RWPE2 (cell line): ENCODE data around the gene VCAM1.

Source experiments
- ATAC-seq: fragments of 200-7000 bp; cut with Tn5 transposase; 3 replicates; pipeline ENCODE4 v1.9.1; 2021; ENCODE audit warnings: low read depth
- DNase-seq: peaks from one replicate; pipeline ENCODE4 v3.0.0-alpha.2; 2020; ENCODE audit warnings: low spot score
- H3K27ac ChIP-seq: fragments of 450-650 bp; 2 replicates; pipeline ENCODE4 v1.5.1; 2017; ENCODE audit warnings: mild to moderate bottlenecking; ENCODE audit not compliant: poor library complexity, severe bottlenecking
- H3K27me3 ChIP-seq: fragments of 250-450 bp; sonication (Bioruptor Pico); 2 replicates; pipeline ENCODE4 v1.5.1; 2021; ENCODE audit warnings: mild to moderate bottlenecking, moderate library complexity; ENCODE audit not compliant: insufficient read depth, poor library complexity, severe bottlenecking
- H3K36me3 ChIP-seq: fragments of 250-450 bp; sonication (Bioruptor Pico); 2 replicates; pipeline ENCODE4 v1.5.1; 2020; ENCODE audit warnings: low read depth, mild to moderate bottlenecking, moderate library complexity
- H3K4me1 ChIP-seq: fragments of 250-450 bp; sonication (Bioruptor Pico); 2 replicates; pipeline ENCODE4 v1.5.1; 2021; ENCODE audit warnings: mild to moderate bottlenecking, moderate library complexity; ENCODE audit not compliant: insufficient read depth, poor library complexity, severe bottlenecking
- H3K4me3 ChIP-seq: fragments of 250-450 bp; sonication (Bioruptor Pico); 2 replicates; pipeline ENCODE4 v1.5.1; 2021; ENCODE audit warnings: mild to moderate bottlenecking, moderate library complexity; ENCODE audit not compliant: severe bottlenecking
- H3K9me3 ChIP-seq: fragments of 250-450 bp; sonication (Bioruptor Pico); 2 replicates; pipeline ENCODE4 v1.5.1; 2021; ENCODE audit warnings: mild to moderate bottlenecking, moderate library complexity; ENCODE audit not compliant: severe bottlenecking
- TF ChIP-seq, protein P1 (sequence below): fragments of 450-650 bp; IDR thresholded peaks from one replicate; pipeline ENCODE4 v1.5.1; 2017; ENCODE audit warnings: mild to moderate bottlenecking, moderate library complexity; ENCODE audit not compliant: poor library complexity, severe bottlenecking

VCAM1 gene, protein sequence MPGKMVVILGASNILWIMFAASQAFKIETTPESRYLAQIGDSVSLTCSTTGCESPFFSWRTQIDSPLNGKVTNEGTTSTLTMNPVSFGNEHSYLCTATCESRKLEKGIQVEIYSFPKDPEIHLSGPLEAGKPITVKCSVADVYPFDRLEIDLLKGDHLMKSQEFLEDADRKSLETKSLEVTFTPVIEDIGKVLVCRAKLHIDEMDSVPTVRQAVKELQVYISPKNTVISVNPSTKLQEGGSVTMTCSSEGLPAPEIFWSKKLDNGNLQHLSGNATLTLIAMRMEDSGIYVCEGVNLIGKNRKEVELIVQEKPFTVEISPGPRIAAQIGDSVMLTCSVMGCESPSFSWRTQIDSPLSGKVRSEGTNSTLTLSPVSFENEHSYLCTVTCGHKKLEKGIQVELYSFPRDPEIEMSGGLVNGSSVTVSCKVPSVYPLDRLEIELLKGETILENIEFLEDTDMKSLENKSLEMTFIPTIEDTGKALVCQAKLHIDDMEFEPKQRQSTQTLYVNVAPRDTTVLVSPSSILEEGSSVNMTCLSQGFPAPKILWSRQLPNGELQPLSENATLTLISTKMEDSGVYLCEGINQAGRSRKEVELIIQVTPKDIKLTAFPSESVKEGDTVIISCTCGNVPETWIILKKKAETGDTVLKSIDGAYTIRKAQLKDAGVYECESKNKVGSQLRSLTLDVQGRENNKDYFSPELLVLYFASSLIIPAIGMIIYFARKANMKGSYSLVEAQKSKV

DNA sequence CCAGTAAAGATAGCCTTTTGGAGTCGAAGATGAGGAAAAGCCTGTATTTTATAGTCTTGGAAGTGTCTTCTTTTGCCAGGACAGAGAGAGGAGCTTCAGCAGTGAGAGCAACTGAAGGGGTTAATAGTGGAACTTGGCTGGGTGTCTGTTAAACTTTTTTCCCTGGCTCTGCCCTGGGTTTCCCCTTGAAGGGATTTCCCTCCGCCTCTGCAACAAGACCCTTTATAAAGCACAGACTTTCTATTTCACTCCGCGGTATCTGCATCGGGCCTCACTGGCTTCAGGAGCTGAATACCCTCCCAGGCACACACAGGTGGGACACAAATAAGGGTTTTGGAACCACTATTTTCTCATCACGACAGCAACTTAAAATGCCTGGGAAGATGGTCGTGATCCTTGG is at the start of gene VCAM1:
Gene VCAM1, plus strand, starts transcription at position 253 of the 400 bp plus-strand sequence. Its CDS starts 119 bp downstream, at position 372.
- peaks cover 6% of the 10 kb centered on the region for H3K27me3 ChIP-seq
- ATAC-seq (no peak), DNase-seq (no peak)
- no peaks in the 10 kb centered on the region for H3K9me3 ChIP-seq
- TF ChIP-seq, protein P1, sequence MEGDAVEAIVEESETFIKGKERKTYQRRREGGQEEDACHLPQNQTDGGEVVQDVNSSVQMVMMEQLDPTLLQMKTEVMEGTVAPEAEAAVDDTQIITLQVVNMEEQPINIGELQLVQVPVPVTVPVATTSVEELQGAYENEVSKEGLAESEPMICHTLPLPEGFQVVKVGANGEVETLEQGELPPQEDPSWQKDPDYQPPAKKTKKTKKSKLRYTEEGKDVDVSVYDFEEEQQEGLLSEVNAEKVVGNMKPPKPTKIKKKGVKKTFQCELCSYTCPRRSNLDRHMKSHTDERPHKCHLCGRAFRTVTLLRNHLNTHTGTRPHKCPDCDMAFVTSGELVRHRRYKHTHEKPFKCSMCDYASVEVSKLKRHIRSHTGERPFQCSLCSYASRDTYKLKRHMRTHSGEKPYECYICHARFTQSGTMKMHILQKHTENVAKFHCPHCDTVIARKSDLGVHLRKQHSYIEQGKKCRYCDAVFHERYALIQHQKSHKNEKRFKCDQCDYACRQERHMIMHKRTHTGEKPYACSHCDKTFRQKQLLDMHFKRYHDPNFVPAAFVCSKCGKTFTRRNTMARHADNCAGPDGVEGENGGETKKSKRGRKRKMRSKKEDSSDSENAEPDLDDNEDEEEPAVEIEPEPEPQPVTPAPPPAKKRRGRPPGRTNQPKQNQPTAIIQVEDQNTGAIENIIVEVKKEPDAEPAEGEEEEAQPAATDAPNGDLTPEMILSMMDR, result no peak
- H3K27ac ChIP-seq, result no peak within 1 kb of the TSS
- no peaks in the 10 kb centered on the region for H3K36me3 ChIP-seq
- no peaks in the 10 kb centered on the region for H3K4me1 ChIP-seq
- no peak within 1 kb of the TSS for H3K4me3 ChIP-seq

DNA sequence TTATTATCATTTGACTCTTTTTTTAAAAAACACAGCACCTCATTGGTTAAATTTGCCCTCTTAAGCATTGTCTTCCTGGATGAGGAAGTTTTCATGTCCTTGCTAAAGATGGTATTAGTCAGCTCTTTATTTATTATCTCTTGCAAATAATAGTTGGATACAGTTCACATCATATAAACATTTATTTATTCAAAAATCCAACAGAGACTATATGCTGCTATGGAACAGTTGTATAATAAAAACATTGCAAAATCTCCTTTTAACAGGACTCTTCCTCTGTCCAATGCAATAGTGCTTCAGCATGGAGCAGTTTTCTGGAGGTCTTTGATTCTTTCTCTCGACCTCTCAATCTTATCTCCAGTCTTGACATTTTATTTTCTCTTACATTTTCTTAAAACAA is 49.5 kb upstream of the VCAM1 start:
- Histone ChIP-seq H3K4me3 (no peak overlapping the region), H3K4me1 (no peaks in the 10 kb centered on the region), H3K36me3 (no peaks in the 10 kb centered on the region), H3K27ac (no peak overlapping the region), H3K9me3 (no peaks in the 10 kb centered on the region), H3K27me3 (no peaks in the 10 kb centered on the region)
- DNase-seq (no peak), ATAC-seq (no peak)
- TF ChIP-seq, protein P1, result no peak

DNA sequence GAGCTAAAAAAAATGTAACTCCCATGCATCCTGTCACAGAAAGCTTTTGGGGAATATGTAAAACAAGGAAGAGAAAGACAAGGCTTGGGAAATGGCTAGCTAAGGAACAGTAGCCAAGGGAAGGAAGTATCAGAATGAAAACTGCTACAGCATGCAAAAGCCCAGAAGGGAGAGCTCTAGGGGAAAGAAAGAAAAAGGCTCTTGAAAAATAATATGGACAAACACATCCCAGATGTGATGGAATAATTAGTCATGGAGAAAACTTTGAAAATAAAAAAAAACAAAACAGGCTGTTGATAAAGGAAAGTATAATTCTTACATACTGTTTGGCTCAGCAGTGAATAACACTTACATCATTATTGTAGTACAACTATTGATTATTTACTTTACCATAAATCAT is 47.9 kb upstream of the VCAM1 start:
- H3K27me3 ChIP-seq, result no peaks in the 10 kb centered on the region
- TF ChIP-seq, protein P1, result no peak
- no peaks in the 10 kb centered on the region for H3K36me3 ChIP-seq
- ATAC-seq (no peak), DNase-seq (no peak)
- no peaks in the 10 kb centered on the region for H3K4me1 ChIP-seq
- no peak overlapping the region for H3K4me3 ChIP-seq
- H3K27ac ChIP-seq, result no peak overlapping the region
- H3K9me3 ChIP-seq, result no peaks in the 10 kb centered on the region

DNA sequence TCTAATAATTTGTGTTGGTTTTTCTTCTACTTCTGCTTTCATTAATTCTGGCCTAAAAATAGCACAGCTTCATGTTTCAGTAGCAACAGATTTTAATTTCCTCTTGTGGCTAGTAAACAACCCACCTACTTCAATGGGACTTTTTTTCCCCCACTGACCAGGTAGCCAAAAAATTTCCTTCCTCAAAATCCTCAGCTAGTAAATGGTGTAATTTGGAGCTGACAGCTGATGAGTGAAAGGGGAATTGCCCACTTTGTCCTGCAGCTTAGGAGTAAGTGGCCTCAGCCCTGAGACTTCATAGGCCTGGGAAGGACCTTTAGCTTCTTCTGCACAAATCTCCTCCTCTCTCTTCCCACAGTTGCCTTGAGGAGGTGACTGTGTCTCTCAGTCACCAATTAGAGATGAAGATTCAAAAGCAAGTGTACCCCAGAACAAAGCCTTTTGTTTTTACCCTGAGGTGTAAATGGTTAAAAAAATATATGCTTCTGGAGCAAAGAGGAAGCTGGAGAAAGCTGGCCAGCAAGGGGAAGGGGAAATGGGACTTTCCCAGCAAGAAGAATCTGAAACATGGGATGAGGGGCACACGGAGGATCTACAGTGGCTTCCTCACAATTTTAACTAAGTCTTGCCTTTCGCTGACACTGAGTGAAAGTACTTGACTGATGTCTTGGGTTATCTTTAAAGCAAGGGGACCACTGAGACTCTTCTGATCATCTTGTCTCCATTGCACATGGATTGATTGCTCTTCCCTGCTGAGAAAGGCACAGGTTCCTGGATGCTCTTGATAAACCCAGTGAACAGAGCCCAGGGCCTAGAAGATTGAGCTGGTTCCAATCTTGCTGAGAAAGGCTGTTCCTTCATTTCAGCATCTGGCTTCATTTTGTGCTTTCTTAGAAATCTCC is 35.8 kb upstream of the VCAM1 start:
- no peak for ATAC-seq
- no peak for DNase-seq
- H3K4me3 ChIP-seq, result no peak overlapping the region
- H3K9me3 ChIP-seq, result no peaks in the 10 kb centered on the region
- no peak overlapping the region for H3K27ac ChIP-seq
- no peaks in the 10 kb centered on the region for H3K4me1 ChIP-seq
- H3K36me3 ChIP-seq, result no peaks in the 10 kb centered on the region
- H3K27me3 ChIP-seq, result no peaks in the 10 kb centered on the region
- TF ChIP-seq, protein P1, result no peak
